ENCODE data around the gene AMZ2. TPM values are rescaled to one million over a fixed set of nuclear protein-coding genes. Genes with fewer than 3 reads are reported as not detected.

The AMZ2 gene
- polyA plus RNA-seq, 3 donors = 34.0 to 67.6 (median 67.2) TPM

DNA sequence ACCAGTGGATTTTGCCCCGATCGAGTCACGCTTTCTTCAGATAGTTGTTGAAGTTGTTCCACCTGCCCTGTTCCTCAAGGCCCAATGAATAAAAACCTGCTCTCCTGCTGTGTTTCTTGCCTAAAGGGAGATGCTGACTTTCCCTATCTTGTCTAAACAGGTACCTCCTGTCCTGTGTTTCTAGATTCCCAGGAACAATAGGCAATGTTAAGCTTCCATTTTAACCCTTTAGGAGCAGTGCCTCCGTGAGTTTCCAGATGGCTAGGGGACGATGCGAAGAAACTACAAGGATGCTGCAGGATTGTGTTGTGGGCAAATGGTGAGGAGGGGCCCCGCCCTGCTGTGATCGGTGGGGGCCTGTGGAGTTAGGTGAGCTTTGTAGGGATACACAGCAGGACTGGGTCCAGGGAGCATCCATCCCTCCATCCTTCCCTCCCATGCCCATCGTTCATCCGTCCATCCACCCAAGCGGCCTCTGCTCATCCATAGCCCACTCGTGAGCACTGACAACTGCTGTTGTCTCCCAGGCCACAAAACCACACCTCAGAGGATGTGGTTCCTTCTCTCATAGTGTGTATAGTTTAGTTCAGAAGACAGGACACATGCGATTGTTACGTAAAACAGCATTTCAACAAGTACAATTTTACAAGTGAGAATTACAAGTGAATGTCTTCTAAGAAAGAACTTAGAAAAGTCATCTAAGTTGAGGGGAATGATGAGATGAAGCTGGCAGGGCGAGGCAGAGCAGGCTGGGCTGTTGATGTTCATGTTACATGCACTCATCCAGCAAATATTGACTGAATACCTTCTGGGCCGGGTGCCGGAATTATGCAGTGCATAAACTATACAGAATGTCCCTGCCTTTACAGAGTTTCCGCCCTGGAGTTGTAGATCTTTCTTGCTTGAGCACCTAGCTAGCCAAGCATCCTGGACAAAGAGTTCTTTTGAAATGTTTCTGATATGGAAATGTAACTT lies 48.7 kb downstream of the AMZ2 start:
- H3K4me3 ChIP-seq (replicated peaks in 1 of 3; ENCODE audit: low read depth in 2 of 3, low read length in 3 of 3) = peak overlapping the region in 1 of 3 experiments; percentile 10
- 96% methylated on average over 4 of the region's 18 CpGs for WGBS (ENCODE audit: insufficient coverage)
- intact Hi-C loops (cut with micrococcal nuclease) = no loop called here

GRCh38 chr17:68297195-68297594 lies 49.4 kb downstream of the AMZ2 start:
- H3K9me3 ChIP-seq (replicated peaks in 1 of 2; ENCODE audit: control insufficient read depth in 1 of 2, insufficient read depth in 1 of 2, low read length in 2 of 2) = no peaks in the 10 kb centered on the region
- H2AFZ ChIP-seq (ENCODE audit: insufficient read depth, low read depth, low read length, poor library complexity, severe bottlenecking) = no peak overlapping the region
- Mint-ChIP-seq H3K4me3 (no peak overlapping the region), H3K27me3 (ENCODE audit: low read depth in 3 of 3) (peaks cover 0 to 2% (median 0%) of the 10 kb centered on the region in 3 donors), H3K4me1 (peaks cover 68% of the 10 kb centered on the region), H3K9me3 (peaks cover 0 to 5% (median 0%) of the 10 kb centered on the region in 7 donors), H3K36me3 (peaks cover 6 to 18% of the 10 kb centered on the region in 2 donors), H3K27ac (peak overlapping the region; percentile 92 to 97 (median 94))
- H3K27me3 ChIP-seq (ENCODE audit: control insufficient read depth in 2 of 2, insufficient read depth in 2 of 2, low read length in 2 of 2) = no peaks in the 10 kb centered on the region
- peaks cover 64 to 67% of the 10 kb centered on the region in 2 donors for H3K4me1 ChIP-seq (ENCODE audit: control insufficient read depth in 1 of 2, insufficient read depth in 2 of 2, low read length in 2 of 2)
- no peak overlapping the region for H3K4me3 ChIP-seq (replicated peaks in 1 of 3; ENCODE audit: low read depth in 2 of 3, low read length in 3 of 3)
- intact Hi-C loops (cut with micrococcal nuclease) = no loop called here
- peak; percentile 75 to 92 (median 83) for DNase-seq
- H3K9ac ChIP-seq (ENCODE audit: insufficient read depth, low read length, poor library complexity, severe bottlenecking) = peak overlapping the region; percentile 28
- TF ChIP-seq, protein P1, sequence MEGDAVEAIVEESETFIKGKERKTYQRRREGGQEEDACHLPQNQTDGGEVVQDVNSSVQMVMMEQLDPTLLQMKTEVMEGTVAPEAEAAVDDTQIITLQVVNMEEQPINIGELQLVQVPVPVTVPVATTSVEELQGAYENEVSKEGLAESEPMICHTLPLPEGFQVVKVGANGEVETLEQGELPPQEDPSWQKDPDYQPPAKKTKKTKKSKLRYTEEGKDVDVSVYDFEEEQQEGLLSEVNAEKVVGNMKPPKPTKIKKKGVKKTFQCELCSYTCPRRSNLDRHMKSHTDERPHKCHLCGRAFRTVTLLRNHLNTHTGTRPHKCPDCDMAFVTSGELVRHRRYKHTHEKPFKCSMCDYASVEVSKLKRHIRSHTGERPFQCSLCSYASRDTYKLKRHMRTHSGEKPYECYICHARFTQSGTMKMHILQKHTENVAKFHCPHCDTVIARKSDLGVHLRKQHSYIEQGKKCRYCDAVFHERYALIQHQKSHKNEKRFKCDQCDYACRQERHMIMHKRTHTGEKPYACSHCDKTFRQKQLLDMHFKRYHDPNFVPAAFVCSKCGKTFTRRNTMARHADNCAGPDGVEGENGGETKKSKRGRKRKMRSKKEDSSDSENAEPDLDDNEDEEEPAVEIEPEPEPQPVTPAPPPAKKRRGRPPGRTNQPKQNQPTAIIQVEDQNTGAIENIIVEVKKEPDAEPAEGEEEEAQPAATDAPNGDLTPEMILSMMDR (IDR thresholded peaks at IDR 0.05) = no peak
- WGBS (ENCODE audit: insufficient coverage) = 44% methylated on average over 2 of the region's 4 CpGs
- H3K79me2 ChIP-seq (ENCODE audit: insufficient read depth, low read length) = peaks cover 25% of the 10 kb centered on the region
- H4K20me1 ChIP-seq (ENCODE audit: insufficient read depth, low read length) = no peaks in the 10 kb centered on the region
- H3K36me3 ChIP-seq (replicated peaks in 1 of 2; ENCODE audit: control insufficient read depth in 1 of 2, insufficient read depth in 2 of 2, low read length in 2 of 2) = no peaks in the 10 kb centered on the region
- H3K4me2 ChIP-seq (replicated peaks; ENCODE audit: extremely low read depth, low read length, poor library complexity, severe bottlenecking) = no peak overlapping the region
- peak overlapping the region; percentile 81 to 83 for H3K27ac ChIP-seq (ENCODE audit: low read depth in 1 of 2, low read length in 2 of 2)

More for the DNA sequence above, 48.7 kb downstream of the AMZ2 start:
- no peaks in the 10 kb centered on the region for H3K36me3 ChIP-seq (replicated peaks in 1 of 2; ENCODE audit: control insufficient read depth in 1 of 2, insufficient read depth in 2 of 2, low read length in 2 of 2)
- peak overlapping the region; percentile 34 to 39 for H3K4me3 Mint-ChIP-seq
- H3K36me3 Mint-ChIP-seq = peaks cover 6 to 17% of the 10 kb centered on the region in 2 donors
- no peak overlapping the region for H3K4me2 ChIP-seq (replicated peaks; ENCODE audit: extremely low read depth, low read length, poor library complexity, severe bottlenecking)
- H4K20me1 ChIP-seq (ENCODE audit: insufficient read depth, low read length) = no peaks in the 10 kb centered on the region
- peak overlapping the region; percentile 18 for H2AFZ ChIP-seq (ENCODE audit: insufficient read depth, low read depth, low read length, poor library complexity, severe bottlenecking)
- H3K9ac ChIP-seq (ENCODE audit: insufficient read depth, low read length, poor library complexity, severe bottlenecking) = peak overlapping the region; percentile 28
- H3K27ac Mint-ChIP-seq = peak overlapping the region; percentile 92 to 97 (median 94)
- H3K4me1 ChIP-seq (ENCODE audit: control insufficient read depth in 1 of 2, insufficient read depth in 2 of 2, low read length in 2 of 2) = peaks cover 65 to 72% of the 10 kb centered on the region in 2 donors
- H3K79me2 ChIP-seq (ENCODE audit: insufficient read depth, low read length) = peaks cover 25% of the 10 kb centered on the region
- H3K9me3 ChIP-seq (replicated peaks in 1 of 2; ENCODE audit: control insufficient read depth in 1 of 2, insufficient read depth in 1 of 2, low read length in 2 of 2) = no peaks in the 10 kb centered on the region
- peaks cover 62% of the 10 kb centered on the region for H3K4me1 Mint-ChIP-seq
- DNase-seq = peak; percentile 32 to 56 (median 55)
- no peaks in the 10 kb centered on the region for H3K27me3 ChIP-seq (ENCODE audit: control insufficient read depth in 2 of 2, insufficient read depth in 2 of 2, low read length in 2 of 2)
- TF ChIP-seq, protein P1 (IDR thresholded peaks at IDR 0.05) = no peak
- peak overlapping the region; percentile 81 to 83 for H3K27ac ChIP-seq (ENCODE audit: low read depth in 1 of 2, low read length in 2 of 2)
- H3K9me3 Mint-ChIP-seq = peaks cover 0 to 4% (median 0%) of the 10 kb centered on the region in 7 donors
- peaks cover 0 to 2% (median 0%) of the 10 kb centered on the region in 3 donors for H3K27me3 Mint-ChIP-seq (ENCODE audit: low read depth in 3 of 3)
